PFSK-1 (cell line): Measurements from ENCODE around the gene PTBP3.

ENCODE experiments used
- FOXP2 ChIP-seq: optimal IDR thresholded peaks from 2 replicates; pipeline ENCODE3; 2011; ENCODE audit warnings: borderline replicate concordance, control low read depth, inconsistent platforms; ENCODE audit not compliant: insufficient read depth; ENCODE audit errors: extremely low read length, extremely low read depth
- POLR2AphosphoS5 ChIP-seq: IDR thresholded peaks from 2 replicates; pipeline ENCODE4 v1.6.1; 2012; ENCODE audit warnings: low read depth, mild to moderate bottlenecking, control low read depth, low read length, moderate library complexity
- SIN3A ChIP-seq: IDR thresholded peaks from 2 replicates; pipeline ENCODE4 v1.6.1; 2012; ENCODE audit warnings: mild to moderate bottlenecking, low read length, moderate library complexity, borderline replicate concordance; ENCODE audit not compliant: insufficient read depth
- TAF1 ChIP-seq: IDR thresholded peaks from 2 replicates; pipeline ENCODE4 v1.6.1; 2012; ENCODE audit warnings: low read length, control low read depth, borderline replicate concordance; ENCODE audit not compliant: insufficient read depth
- TF ChIP-seq, protein P1 (sequence below), 2 experiments: IDR thresholded peaks; 2 replicates each; pipeline versions ENCODE4 v1.6.1 to v1.8.0; 2011 to 2012; ENCODE audit warnings: low read depth in 2 of 2, low read length in 2 of 2, control low read depth in 1 of 2, inconsistent platforms in 1 of 2, mild to moderate bottlenecking in 1 of 2, moderate library complexity in 1 of 2; ENCODE audit not compliant: insufficient read depth in 1 of 2

The PTBP3 gene

GRCh38 chr9:112265391-112265790 is 68.0 kb downstream of the PTBP3 start:
- TF ChIP-seq FOXP2 (no peak), TAF1 (no peak), POLR2AphosphoS5 (no peak), SIN3A (no peak)
- TF ChIP-seq, protein P1, sequence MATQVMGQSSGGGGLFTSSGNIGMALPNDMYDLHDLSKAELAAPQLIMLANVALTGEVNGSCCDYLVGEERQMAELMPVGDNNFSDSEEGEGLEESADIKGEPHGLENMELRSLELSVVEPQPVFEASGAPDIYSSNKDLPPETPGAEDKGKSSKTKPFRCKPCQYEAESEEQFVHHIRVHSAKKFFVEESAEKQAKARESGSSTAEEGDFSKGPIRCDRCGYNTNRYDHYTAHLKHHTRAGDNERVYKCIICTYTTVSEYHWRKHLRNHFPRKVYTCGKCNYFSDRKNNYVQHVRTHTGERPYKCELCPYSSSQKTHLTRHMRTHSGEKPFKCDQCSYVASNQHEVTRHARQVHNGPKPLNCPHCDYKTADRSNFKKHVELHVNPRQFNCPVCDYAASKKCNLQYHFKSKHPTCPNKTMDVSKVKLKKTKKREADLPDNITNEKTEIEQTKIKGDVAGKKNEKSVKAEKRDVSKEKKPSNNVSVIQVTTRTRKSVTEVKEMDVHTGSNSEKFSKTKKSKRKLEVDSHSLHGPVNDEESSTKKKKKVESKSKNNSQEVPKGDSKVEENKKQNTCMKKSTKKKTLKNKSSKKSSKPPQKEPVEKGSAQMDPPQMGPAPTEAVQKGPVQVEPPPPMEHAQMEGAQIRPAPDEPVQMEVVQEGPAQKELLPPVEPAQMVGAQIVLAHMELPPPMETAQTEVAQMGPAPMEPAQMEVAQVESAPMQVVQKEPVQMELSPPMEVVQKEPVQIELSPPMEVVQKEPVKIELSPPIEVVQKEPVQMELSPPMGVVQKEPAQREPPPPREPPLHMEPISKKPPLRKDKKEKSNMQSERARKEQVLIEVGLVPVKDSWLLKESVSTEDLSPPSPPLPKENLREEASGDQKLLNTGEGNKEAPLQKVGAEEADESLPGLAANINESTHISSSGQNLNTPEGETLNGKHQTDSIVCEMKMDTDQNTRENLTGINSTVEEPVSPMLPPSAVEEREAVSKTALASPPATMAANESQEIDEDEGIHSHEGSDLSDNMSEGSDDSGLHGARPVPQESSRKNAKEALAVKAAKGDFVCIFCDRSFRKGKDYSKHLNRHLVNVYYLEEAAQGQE (IDR thresholded peaks at IDR 0.05; ENCODE audit: insufficient read depth in 1 of 2, low read depth in 2 of 2, low read length in 2 of 2): no peak

- TF ChIP-seq FOXP2 (no peak), POLR2AphosphoS5 (no peak), TAF1 (no peak), SIN3A (no peak)
- TF ChIP-seq, protein P1 (IDR thresholded peaks at IDR 0.05; ENCODE audit: insufficient read depth in 1 of 2, low read depth in 2 of 2, low read length in 2 of 2): no peak
Measured at GRCh38 chr9:112262577-112262976, 70.8 kb downstream of the PTBP3 start.

DNA sequence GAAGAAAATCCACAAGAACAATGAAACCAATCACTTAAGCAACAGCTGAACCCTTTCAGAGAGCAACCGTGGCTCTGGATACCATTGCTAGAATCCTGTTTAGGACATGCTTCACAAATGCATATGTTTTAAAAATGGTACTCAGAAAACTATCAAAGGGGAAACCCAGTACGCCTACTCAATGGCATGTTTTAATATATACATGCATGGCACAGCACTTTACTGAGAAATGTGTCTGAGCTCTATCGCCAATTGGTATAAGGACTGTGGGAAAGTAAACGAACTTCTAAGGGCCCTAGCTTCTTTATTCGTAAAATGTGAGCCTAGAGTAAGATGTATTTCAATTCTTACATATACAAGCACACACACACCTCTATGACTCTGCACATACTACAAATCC is 72.3 kb downstream of the PTBP3 start:
- TF ChIP-seq TAF1 (no peak), FOXP2 (no peak), SIN3A (no peak), POLR2AphosphoS5 (no peak)
- TF ChIP-seq, protein P1 (IDR thresholded peaks at IDR 0.05; ENCODE audit: insufficient read depth in 1 of 2, low read depth in 2 of 2, low read length in 2 of 2): no peak

DNA sequence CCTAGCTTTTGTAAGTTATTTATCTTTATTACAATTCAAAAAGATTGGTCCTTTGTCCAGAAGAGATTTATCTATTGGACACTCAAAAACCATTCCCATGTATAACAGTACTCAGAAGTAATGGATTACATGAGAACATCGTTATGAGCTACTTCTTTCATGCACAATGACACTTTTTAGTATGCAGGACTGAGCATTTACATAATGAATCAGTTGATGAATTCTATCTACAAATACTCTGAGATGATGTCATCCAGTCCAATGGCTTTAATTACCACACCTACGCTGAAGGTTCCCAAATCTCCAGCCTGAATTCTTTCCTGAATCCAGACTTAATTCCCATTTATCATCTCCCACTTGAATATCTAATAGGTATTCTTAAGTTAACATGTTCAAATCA is 75.3 kb downstream of the PTBP3 start:
- TF ChIP-seq, protein P1 (IDR thresholded peaks at IDR 0.05; ENCODE audit: insufficient read depth in 1 of 2, low read depth in 2 of 2, low read length in 2 of 2): no peak
- TF ChIP-seq POLR2AphosphoS5 (no peak), TAF1 (no peak), SIN3A (no peak), FOXP2 (no peak)

DNA sequence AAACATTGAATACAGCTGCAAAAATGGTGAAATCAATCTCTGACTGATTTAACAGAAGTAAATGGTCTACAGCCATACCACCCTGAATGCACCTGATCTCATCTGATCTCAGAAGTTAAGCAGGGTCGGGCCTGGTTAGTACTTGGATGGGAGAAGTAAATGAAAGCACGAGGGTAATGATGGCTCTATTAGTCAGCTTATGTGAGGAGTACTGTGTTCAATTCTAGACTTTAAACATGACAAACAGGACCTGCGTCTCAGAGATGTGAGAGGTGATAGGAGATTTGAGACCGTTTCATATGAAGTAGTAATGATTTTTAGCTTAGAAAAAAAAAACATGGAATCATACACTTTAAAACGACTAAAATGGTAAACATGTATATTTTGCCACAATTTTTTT is 81.2 kb downstream of the PTBP3 start:
- TF ChIP-seq, protein P1 (IDR thresholded peaks at IDR 0.05; ENCODE audit: insufficient read depth in 1 of 2, low read depth in 2 of 2, low read length in 2 of 2): no peak
- no peak for TF ChIP-seq FOXP2
- TF ChIP-seq SIN3A: no peak
- no peak for TF ChIP-seq TAF1
- TF ChIP-seq POLR2AphosphoS5: no peak
